OCI-M2 (cell line): ENCODE data around the gene PPFIA2.

Experiments used
- DNase-seq: peaks from one replicate; lab custom pipeline; 2025; ENCODE audit not compliant: unreplicated experiment; lab: John Stamatoyannopoulos, UW

Gene PPFIA2

GRCh38 chr12:81564237-81564636, 194.9 kb downstream of the PPFIA2 start:
- DNase-seq, result no peak

GRCh38 chr12:81558031-81558430, 201.1 kb downstream of the PPFIA2 start:
- no peak for DNase-seq

- DNase-seq, result no peak
Observed at GRCh38 chr12:81546811-81547210, 212.3 kb downstream of the PPFIA2 start.

GRCh38 chr12:81543621-81544139, 215.5 kb downstream of the PPFIA2 start:
- DNase-seq, result no peak

GRCh38 chr12:81542065-81543010, 216.8 kb downstream of the PPFIA2 start:
- no peak for DNase-seq

GRCh38 chr12:81541121-81541520, 218.0 kb downstream of the PPFIA2 start:
- DNase-seq, result no peak

- DNase-seq, result no peak
Observed at GRCh38 chr12:81539279-81539678, 219.9 kb downstream of the PPFIA2 start.

- DNase-seq, result no peak
Observed at GRCh38 chr12:81533054-81533453, 226.1 kb downstream of the PPFIA2 start.

GRCh38 chr12:81530352-81530751, 228.8 kb downstream of the PPFIA2 start:
- no peak for DNase-seq

- DNase-seq, result no peak
Observed at GRCh38 chr12:81520064-81520945, 238.8 kb downstream of the PPFIA2 start.

GRCh38 chr12:81518638-81519037, 240.5 kb downstream of the PPFIA2 start:
- DNase-seq, result no peak

GRCh38 chr12:81517296-81517695, 241.9 kb downstream of the PPFIA2 start:
- no peak for DNase-seq

- DNase-seq, result no peak
Observed at GRCh38 chr12:81502912-81503695, 256.0 kb downstream of the PPFIA2 start.

GRCh38 chr12:81500788-81501187, 258.4 kb downstream of the PPFIA2 start:
- no peak for DNase-seq

GRCh38 chr12:81499809-81500208, 259.3 kb downstream of the PPFIA2 start:
- DNase-seq, result no peak

- DNase-seq, result no peak
Observed at GRCh38 chr12:81492131-81492720, 266.9 kb downstream of the PPFIA2 start.

- DNase-seq, result no peak
Observed at GRCh38 chr12:81472934-81473333, 286.2 kb downstream of the PPFIA2 start.

GRCh38 chr12:81470923-81471322, 288.2 kb downstream of the PPFIA2 start:
- DNase-seq, result no peak

- no peak for DNase-seq
Observed at GRCh38 chr12:81468206-81468605, 290.9 kb downstream of the PPFIA2 start.

GRCh38 chr12:81465876-81466275, 293.3 kb downstream of the PPFIA2 start:
- DNase-seq, result no peak
